Neural progenitor cell (in vitro differentiated cells): ENCODE measurements around the gene TRABD2B.

Source experiments
- CTCF ChIP-seq: fragments of 200-600 bp; sonication (generic); IDR thresholded peaks from 2 replicates; pipeline ENCODE4 v1.5.1; 2017; ENCODE audit warnings: antibody characterized with exemption, mild to moderate bottlenecking
- EZH2 ChIP-seq: fragments of 200-600 bp; sonication (generic); IDR thresholded peaks from 2 replicates; pipeline ENCODE4 v1.6.1; 2017; ENCODE audit warnings: antibody characterized with exemption, mild to moderate bottlenecking, moderate library complexity

GRCh38 chr1:47962750-47963492, 34.3 kb downstream of the TRABD2B start:
- TF ChIP-seq CTCF (no peak), EZH2 (no peak)
